Measurements from ENCODE around the gene HESX1. TPM values are rescaled to one million over a fixed set of nuclear protein-coding genes. Genes with fewer than 3 reads are reported as not detected.

The HESX1 gene
- total RNA-seq, 3 donors from 2014 or later (not counting 1 experiment from before 2014, with no cell fraction given): 0.49 to 0.55 TPM; not detected in 1

DNA sequence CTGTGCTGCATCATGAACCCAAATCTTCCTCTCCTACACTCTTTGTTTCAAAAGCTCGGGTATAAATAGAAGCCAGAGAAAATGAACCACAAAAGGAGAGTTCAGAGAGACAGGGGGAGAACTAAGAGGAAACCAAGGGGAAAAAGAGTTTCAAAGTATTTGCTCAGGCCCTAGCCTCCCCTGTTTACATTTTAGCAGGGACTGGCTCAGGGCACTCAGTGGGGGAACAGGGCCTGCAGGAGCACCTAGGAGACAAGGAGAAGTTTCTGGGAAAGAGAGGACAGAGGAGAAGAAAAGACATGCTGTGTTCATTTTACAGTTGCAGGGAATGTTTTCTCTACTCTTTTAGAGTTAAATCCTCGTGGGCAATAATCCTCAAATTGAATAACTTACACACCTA lies 26.1 kb downstream of the HESX1 start:
- ATAC-seq (no peak), DNase-seq (no peak)
- Mint-ChIP-seq H3K4me3 (no peak overlapping the region), H3K36me3 (no peaks in the 10 kb centered on the region), H3K27me3 (ENCODE audit: low read depth in 2 of 2) (peaks cover 28 to 55% of the 10 kb centered on the region in 2 donors), H3K27ac (no peak overlapping the region), H3K9me3 (no peaks in the 10 kb centered on the region), H3K4me1 (peaks cover 0 to 5% of the 10 kb centered on the region in 2 donors)
- Histone ChIP-seq H3K4me3 (ENCODE audit: low read length) (no peak overlapping the region), H3K4me1 (ENCODE audit: control insufficient read depth, insufficient read depth, low read length) (peaks cover 9% of the 10 kb centered on the region), H3K27ac (ENCODE audit: low read length) (no peak overlapping the region), H3K9me3 (ENCODE audit: control insufficient read depth, insufficient read depth, low read length) (no peaks in the 10 kb centered on the region), H3K27me3 (ENCODE audit: control insufficient read depth, insufficient read depth, low read length) (peaks cover 5% of the 10 kb centered on the region), H3K36me3 (ENCODE audit: control insufficient read depth, insufficient read depth, low read length) (no peaks in the 10 kb centered on the region)
- TF ChIP-seq, protein P1, sequence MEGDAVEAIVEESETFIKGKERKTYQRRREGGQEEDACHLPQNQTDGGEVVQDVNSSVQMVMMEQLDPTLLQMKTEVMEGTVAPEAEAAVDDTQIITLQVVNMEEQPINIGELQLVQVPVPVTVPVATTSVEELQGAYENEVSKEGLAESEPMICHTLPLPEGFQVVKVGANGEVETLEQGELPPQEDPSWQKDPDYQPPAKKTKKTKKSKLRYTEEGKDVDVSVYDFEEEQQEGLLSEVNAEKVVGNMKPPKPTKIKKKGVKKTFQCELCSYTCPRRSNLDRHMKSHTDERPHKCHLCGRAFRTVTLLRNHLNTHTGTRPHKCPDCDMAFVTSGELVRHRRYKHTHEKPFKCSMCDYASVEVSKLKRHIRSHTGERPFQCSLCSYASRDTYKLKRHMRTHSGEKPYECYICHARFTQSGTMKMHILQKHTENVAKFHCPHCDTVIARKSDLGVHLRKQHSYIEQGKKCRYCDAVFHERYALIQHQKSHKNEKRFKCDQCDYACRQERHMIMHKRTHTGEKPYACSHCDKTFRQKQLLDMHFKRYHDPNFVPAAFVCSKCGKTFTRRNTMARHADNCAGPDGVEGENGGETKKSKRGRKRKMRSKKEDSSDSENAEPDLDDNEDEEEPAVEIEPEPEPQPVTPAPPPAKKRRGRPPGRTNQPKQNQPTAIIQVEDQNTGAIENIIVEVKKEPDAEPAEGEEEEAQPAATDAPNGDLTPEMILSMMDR (IDR thresholded peaks at IDR 0.05): no peak
- WGBS (ENCODE audit: insufficient coverage): 20% methylated on average over 1 of the region's 2 CpGs
- intact Hi-C loops (cut with micrococcal nuclease): no loop called here

DNA sequence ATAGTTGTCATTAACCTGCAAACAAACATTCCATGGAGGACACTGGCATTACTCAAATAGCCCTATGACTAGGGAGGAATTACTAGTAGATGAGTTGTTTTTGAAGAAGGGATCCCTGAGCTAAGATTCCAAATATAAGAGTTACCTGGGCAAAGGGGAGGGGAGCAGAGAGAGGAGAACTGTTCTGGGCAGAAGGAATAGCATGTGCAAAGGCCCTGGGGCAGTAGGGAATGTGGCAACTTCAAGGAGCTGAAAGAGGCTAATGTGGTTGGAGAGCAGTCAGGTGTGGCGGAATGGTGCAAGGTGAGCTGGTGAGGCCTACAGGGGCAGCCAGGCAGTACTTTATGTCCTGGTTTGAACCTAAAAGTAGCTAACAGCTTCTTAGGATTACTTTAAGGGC lies 28.8 kb downstream of the HESX1 start:
- H3K9me3 ChIP-seq (ENCODE audit: control insufficient read depth, insufficient read depth, low read length): no peaks in the 10 kb centered on the region
- no peaks in the 10 kb centered on the region for H3K36me3 Mint-ChIP-seq
- H3K4me3 ChIP-seq (ENCODE audit: low read length): no peak overlapping the region
- peaks cover 0 to 6% of the 10 kb centered on the region in 2 donors for H3K4me1 Mint-ChIP-seq
- peaks cover 8% of the 10 kb centered on the region for H3K27me3 ChIP-seq (ENCODE audit: control insufficient read depth, insufficient read depth, low read length)
- H3K4me3 Mint-ChIP-seq: no peak overlapping the region
- WGBS (ENCODE audit: insufficient coverage): 93% methylated on average over 1 of the region's 1 CpG
- H3K27ac ChIP-seq (ENCODE audit: low read length): no peak overlapping the region
- H3K27me3 Mint-ChIP-seq (ENCODE audit: low read depth in 2 of 2): peaks cover 37 to 66% of the 10 kb centered on the region in 2 donors
- ATAC-seq: no peak
- H3K9me3 Mint-ChIP-seq: no peaks in the 10 kb centered on the region
- intact Hi-C loops (cut with micrococcal nuclease): no loop called here
- DNase-seq: no peak
- H3K27ac Mint-ChIP-seq: no peak overlapping the region
- H3K4me1 ChIP-seq (ENCODE audit: control insufficient read depth, insufficient read depth, low read length): peaks cover 9% of the 10 kb centered on the region
- no peaks in the 10 kb centered on the region for H3K36me3 ChIP-seq (ENCODE audit: control insufficient read depth, insufficient read depth, low read length)
- TF ChIP-seq, protein P1 (IDR thresholded peaks at IDR 0.05): no peak

- Mint-ChIP-seq H3K4me1 (peaks cover 0 to 14% of the 10 kb centered on the region in 2 donors), H3K9me3 (no peaks in the 10 kb centered on the region), H3K36me3 (no peaks in the 10 kb centered on the region), H3K4me3 (peak overlapping the region; percentile 55), H3K27ac (no peak overlapping the region), H3K27me3 (ENCODE audit: low read depth in 2 of 2) (peaks cover 44 to 68% of the 10 kb centered on the region in 2 donors)
- Histone ChIP-seq H3K4me1 (ENCODE audit: control insufficient read depth, insufficient read depth, low read length) (peaks cover 9% of the 10 kb centered on the region), H3K36me3 (ENCODE audit: control insufficient read depth, insufficient read depth, low read length) (no peaks in the 10 kb centered on the region), H3K27ac (ENCODE audit: low read length) (no peak overlapping the region), H3K9me3 (ENCODE audit: control insufficient read depth, insufficient read depth, low read length) (no peaks in the 10 kb centered on the region), H3K27me3 (ENCODE audit: control insufficient read depth, insufficient read depth, low read length) (peaks cover 13% of the 10 kb centered on the region), H3K4me3 (ENCODE audit: low read length) (peak overlapping the region; percentile 30)
- ATAC-seq (peak; percentile 53 to 75 (median 73)), DNase-seq (peak; percentile 47 to 73)
- 6% methylated on average over 40 of the region's 40 CpGs for WGBS (ENCODE audit: insufficient coverage)
- TF ChIP-seq, protein P1 (IDR thresholded peaks at IDR 0.05): peak; percentile 83
- intact Hi-C loops (cut with micrococcal nuclease): no loop called here
Measured at GRCh38 chr3:57169872-57170623, 29.7 kb downstream of the HESX1 start.
